ENCODE measurements around the gene KCTD7.
"Not testable (repeated sequence)": the region's sequence is repeated elsewhere in the genome, so short reads cannot be mapped to it uniquely, and the experiment has no call there.

Gene KCTD7

GRCh38 chr7:66671034-66671433, 42.4 kb downstream of the KCTD7 start:
- DNase-seq (ENCODE audit: low spot score), result no peak
- TF ChIP-seq CTCF (IDR thresholded peaks at IDR 0.05; ENCODE audit: borderline replicate concordance, control extremely low read depth, extremely low read depth, insufficient read depth, missing control alignments), result no peak
- in situ Hi-C loops (cut with MboI; ENCODE audit: low sequenced_read_pairs, unreplicated experiment), result no loop called here

- in situ Hi-C loops (cut with MboI; ENCODE audit: low sequenced_read_pairs, unreplicated experiment); DNase-seq (ENCODE audit: low spot score): not testable (repeated sequence)
Measured at GRCh38 chr7:66671486-66671885, 42.8 kb downstream of the KCTD7 start.

- in situ Hi-C loops (cut with MboI; ENCODE audit: low sequenced_read_pairs, unreplicated experiment); DNase-seq (ENCODE audit: low spot score): not testable (repeated sequence)
Measured at GRCh38 chr7:66672432-66673123, 43.9 kb downstream of the KCTD7 start.

- DNase-seq (ENCODE audit: low spot score); in situ Hi-C loops (cut with MboI; ENCODE audit: low sequenced_read_pairs, unreplicated experiment): not testable (repeated sequence)
Measured at GRCh38 chr7:66673124-66673640, 44.5 kb downstream of the KCTD7 start.

- no peak for DNase-seq (ENCODE audit: low spot score)
- TF ChIP-seq CTCF (IDR thresholded peaks at IDR 0.05; ENCODE audit: borderline replicate concordance, control extremely low read depth, extremely low read depth, insufficient read depth, missing control alignments), result no peak
- in situ Hi-C loops (cut with MboI; ENCODE audit: low sequenced_read_pairs, unreplicated experiment), result no loop called here
Measured at GRCh38 chr7:66679633-66680244, 51.1 kb downstream of the KCTD7 start.

- TF ChIP-seq CTCF (IDR thresholded peaks at IDR 0.05; ENCODE audit: borderline replicate concordance, control extremely low read depth, extremely low read depth, insufficient read depth, missing control alignments), result no peak
- DNase-seq (ENCODE audit: low spot score), result peak; percentile 98
- in situ Hi-C loops (cut with MboI; ENCODE audit: low sequenced_read_pairs, unreplicated experiment), result no loop called here
Measured at GRCh38 chr7:66681491-66682349, 53.0 kb downstream of the KCTD7 start.

GRCh38 chr7:66682350-66683093, 53.8 kb downstream of the KCTD7 start:
- no peak for TF ChIP-seq CTCF (IDR thresholded peaks at IDR 0.05; ENCODE audit: borderline replicate concordance, control extremely low read depth, extremely low read depth, insufficient read depth, missing control alignments)
- in situ Hi-C loops (cut with MboI; ENCODE audit: low sequenced_read_pairs, unreplicated experiment), result no loop called here
- peak; percentile 62 for DNase-seq (ENCODE audit: low spot score)

GRCh38 chr7:66683094-66683769, 54.6 kb downstream of the KCTD7 start:
- DNase-seq (ENCODE audit: low spot score); in situ Hi-C loops (cut with MboI; ENCODE audit: low sequenced_read_pairs, unreplicated experiment): not testable (repeated sequence)

Measured in GM13976 (cell line).